Prostate gland (tissue), 2 donors: ENCODE results near the gene FAM3B. TPM values are rescaled to one million over a fixed set of nuclear protein-coding genes. Genes with fewer than 3 reads are reported as not detected.

ENCODE experiments used
- DNase-seq: peaks from one replicate; pipeline ENCODE4 v3.0.0-alpha.2; 2019; ENCODE audit warnings: low spot score
- H3K27ac ChIP-seq, 2 donors: fragments of 200-600 bp; sonication (generic); 2 replicates each; pipeline ENCODE4 v1.5.1; 2017 to 2019
- H3K27me3 ChIP-seq: fragments of 200-600 bp; sonication (generic); replicated peaks from 2 replicates; pipeline ENCODE4 v1.5.1; 2019; ENCODE audit not compliant: insufficient read depth
- H3K36me3 ChIP-seq, 2 donors: fragments of 200-600 bp; sonication (generic); 1 replicate in 1 of 2; 2 replicates in 1 of 2; pipeline versions ENCODE4 v1.5.1 to v1.8.1; 2017 to 2019
- H3K4me1 ChIP-seq: fragments of 200-600 bp; sonication (generic); replicated peaks from 2 replicates; pipeline ENCODE4 v1.5.1; 2019
- H3K4me3 ChIP-seq, 2 donors: fragments of 200-600 bp; sonication (generic); 2 replicates each; pipeline ENCODE4 v1.5.1; 2017 to 2019
- H3K9me3 ChIP-seq: fragments of 200-600 bp; sonication (generic); 2 replicates; pipeline ENCODE4 v1.5.1; 2017
- POLR2A ChIP-seq: fragments of 450-650 bp; IDR thresholded peaks from one replicate; pipeline ENCODE4 v1.6.1; 2016; ENCODE audit warnings: antibody characterized with exemption, mild to moderate bottlenecking
- POLR2AphosphoS5 ChIP-seq: sonication (generic); formaldehyde crosslinking; IDR thresholded peaks from one replicate; pipeline ENCODE4 v1.6.1; 2017; ENCODE audit warnings: antibody characterized with exemption
- WGBS: methylation state at CpG from one replicate; pipeline ENCODE4 v1.1.5; 2018; 5-methylcytosine and 5-hydroxymethylcytosine counted together
- intact Hi-C: fragments of 100-400 bp; cut with DNase I; formaldehyde crosslinking; loops from one replicate; pipeline ENCODE4 v1.14.2; 2022
- total RNA-seq, 2 donors: library from RNA; depleted of rRNA; stranded (reverse); fragments of >200 nt; gene quantifications; one replicate each; pipeline ENCODE4 v1.1.0, GENCODE V29; 2016
- TF ChIP-seq, protein P1 (sequence below), 4 experiments: fragments of 200-600 bp in 2 of 4; fragments of 450-650 bp in 2 of 4; sonication (generic) in 2 of 4; IDR thresholded peaks; 1 replicate in 3 of 4; 2 replicates in 1 of 4; pipeline ENCODE4 v1.5.1; 2016 to 2019; ENCODE audit warnings: antibody characterized with exemption in 4 of 4, mild to moderate bottlenecking in 2 of 4, moderate library complexity in 2 of 4

FAM3B gene
- total RNA-seq, 2 donors from 2014 or later = 19.4 to 63.6 TPM

DNA sequence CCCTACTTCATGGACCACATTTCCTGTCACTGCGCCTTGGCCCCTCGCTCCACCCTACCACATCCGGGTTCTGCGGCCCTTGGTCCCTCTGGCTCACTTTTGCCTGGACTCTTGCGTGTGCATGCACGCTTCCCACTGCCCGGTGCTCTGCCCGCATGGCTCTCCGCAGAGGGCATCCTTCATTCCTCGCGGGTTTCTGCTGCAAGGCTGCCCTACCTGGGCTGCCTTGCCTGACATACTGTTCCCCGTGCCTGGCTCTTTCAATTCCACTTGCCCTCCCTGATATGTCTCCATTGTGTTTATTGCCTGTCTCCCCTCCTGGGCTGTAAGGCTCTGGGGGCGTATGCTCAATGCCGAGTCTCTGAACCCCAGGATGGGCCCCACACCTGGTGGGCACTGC is 71.7 kb downstream of the FAM3B start:
- H3K27ac ChIP-seq = no peak overlapping the region
- no peak for TF ChIP-seq POLR2A
- TF ChIP-seq, protein P1, sequence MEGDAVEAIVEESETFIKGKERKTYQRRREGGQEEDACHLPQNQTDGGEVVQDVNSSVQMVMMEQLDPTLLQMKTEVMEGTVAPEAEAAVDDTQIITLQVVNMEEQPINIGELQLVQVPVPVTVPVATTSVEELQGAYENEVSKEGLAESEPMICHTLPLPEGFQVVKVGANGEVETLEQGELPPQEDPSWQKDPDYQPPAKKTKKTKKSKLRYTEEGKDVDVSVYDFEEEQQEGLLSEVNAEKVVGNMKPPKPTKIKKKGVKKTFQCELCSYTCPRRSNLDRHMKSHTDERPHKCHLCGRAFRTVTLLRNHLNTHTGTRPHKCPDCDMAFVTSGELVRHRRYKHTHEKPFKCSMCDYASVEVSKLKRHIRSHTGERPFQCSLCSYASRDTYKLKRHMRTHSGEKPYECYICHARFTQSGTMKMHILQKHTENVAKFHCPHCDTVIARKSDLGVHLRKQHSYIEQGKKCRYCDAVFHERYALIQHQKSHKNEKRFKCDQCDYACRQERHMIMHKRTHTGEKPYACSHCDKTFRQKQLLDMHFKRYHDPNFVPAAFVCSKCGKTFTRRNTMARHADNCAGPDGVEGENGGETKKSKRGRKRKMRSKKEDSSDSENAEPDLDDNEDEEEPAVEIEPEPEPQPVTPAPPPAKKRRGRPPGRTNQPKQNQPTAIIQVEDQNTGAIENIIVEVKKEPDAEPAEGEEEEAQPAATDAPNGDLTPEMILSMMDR (IDR thresholded peaks at IDR 0.05) = no peak
- TF ChIP-seq POLR2AphosphoS5 = no peak
- no peaks in the 10 kb centered on the region for H3K27me3 ChIP-seq
- no peak overlapping the region for H3K4me3 ChIP-seq
- H3K4me1 ChIP-seq = no peaks in the 10 kb centered on the region
- no peaks in the 10 kb centered on the region for H3K9me3 ChIP-seq
- intact Hi-C loops = no loop called here
- WGBS = 94% methylated on average over 14 of the region's 14 CpGs
- H3K36me3 ChIP-seq = no peaks in the 10 kb centered on the region
- no peak for DNase-seq

DNA sequence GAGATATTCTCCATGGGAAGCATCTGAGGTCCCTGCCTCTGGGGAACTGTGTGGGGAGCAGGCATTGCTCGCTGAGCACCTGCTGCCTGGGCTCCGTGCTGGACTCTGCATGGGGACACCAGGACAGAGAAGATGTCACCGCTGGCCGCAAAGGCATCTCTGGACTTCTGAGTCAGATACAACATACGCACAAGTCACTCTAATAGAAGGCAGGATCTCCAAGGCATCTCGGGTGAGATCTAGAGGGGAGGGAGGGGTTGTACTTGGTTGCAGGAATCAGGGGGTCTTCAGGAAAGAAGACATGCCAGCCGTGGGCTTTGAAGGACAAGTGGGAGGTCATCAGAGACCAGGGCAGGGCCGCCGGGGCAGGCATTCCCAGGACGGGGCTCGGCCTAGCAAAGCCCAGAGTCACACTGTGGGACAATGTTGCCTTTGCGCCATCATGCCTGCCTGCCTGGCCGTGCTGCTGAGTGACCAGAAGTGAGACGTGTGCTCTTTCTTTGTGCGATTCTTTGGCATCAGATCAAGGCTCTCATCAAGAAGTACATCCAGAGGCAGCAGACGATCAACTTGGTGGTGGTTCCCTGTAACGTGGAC is 73.5 kb downstream of the FAM3B start:
- H3K9me3 ChIP-seq = no peaks in the 10 kb centered on the region
- no peak overlapping the region for H3K4me3 ChIP-seq
- 93% methylated on average over 17 of the region's 17 CpGs for WGBS
- TF ChIP-seq POLR2AphosphoS5 = no peak
- no peak for TF ChIP-seq POLR2A
- H3K27ac ChIP-seq = no peak overlapping the region
- H3K36me3 ChIP-seq = no peaks in the 10 kb centered on the region
- intact Hi-C loops = no loop called here
- no peaks in the 10 kb centered on the region for H3K4me1 ChIP-seq
- no peak for DNase-seq
- no peaks in the 10 kb centered on the region for H3K27me3 ChIP-seq

DNA sequence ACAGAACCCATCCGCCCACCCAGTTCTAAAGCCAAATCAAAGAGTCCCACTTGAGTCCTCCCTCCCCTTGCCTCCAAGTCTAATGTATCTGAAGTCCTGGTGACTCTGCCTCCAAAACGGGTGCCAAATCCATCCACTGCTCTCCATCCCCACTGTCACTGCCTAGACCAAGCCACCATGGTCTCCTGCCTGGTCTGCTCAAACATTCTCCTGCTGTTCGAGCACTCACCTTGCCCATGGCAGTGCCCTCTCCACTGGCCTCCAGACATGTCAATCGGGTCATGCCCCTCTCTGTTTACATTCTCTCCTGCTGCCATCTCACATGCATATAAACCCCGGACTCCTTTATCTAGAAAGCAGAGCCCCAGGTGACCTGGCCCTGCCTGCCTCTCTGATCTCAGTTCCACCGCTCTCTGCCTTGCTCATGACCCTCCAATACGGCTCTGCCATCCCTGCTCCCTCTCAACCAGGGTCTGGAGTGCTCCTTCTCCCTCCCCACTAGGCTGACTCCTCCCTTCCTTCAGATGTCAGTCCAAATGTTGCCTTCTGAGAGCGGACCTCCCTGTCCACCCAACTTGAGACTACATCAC is 77.4 kb downstream of the FAM3B start:
- 89% methylated on average over 8 of the region's 8 CpGs for WGBS
- Histone ChIP-seq H3K27ac (no peak overlapping the region), H3K36me3 (no peaks in the 10 kb centered on the region), H3K4me1 (no peaks in the 10 kb centered on the region), H3K4me3 (no peak overlapping the region), H3K27me3 (no peaks in the 10 kb centered on the region), H3K9me3 (no peaks in the 10 kb centered on the region)
- DNase-seq = no peak
- TF ChIP-seq POLR2AphosphoS5 = no peak
- intact Hi-C loops = no loop called here

DNA sequence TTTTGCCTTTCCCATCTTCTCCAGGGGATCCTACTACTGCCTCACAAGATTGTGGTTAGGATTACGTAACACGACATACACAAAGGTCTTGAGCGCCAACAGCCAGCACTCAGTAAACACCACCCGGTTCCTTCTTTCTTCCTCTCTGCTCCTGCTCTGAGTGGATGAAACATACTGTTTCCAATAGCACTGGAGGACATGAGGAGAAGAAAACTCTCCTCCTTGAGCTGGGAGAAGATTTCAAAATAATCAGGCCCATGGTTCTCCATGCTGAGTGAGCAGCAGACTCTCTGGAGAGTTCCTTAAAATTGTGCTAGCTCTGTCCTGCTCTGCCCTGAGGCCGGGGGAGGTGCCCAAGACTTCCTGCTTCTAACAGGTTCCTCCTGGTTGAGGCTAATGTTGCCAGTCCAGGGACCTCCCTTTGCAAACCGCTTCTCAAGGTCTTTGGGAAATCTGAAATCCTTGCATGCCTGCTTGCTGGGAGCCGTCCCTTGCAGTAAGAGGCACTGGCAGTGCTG is 80.0 kb downstream of the FAM3B start:
- Histone ChIP-seq H3K27ac (peak overlapping the region in 1 of 2 donors; percentile 24), H3K4me3 (no peak overlapping the region), H3K27me3 (no peaks in the 10 kb centered on the region), H3K4me1 (no peaks in the 10 kb centered on the region), H3K9me3 (no peaks in the 10 kb centered on the region), H3K36me3 (no peaks in the 10 kb centered on the region)
- TF ChIP-seq POLR2AphosphoS5 (peak; percentile 26), POLR2A (no peak)
- TF ChIP-seq, protein P1 (IDR thresholded peaks at IDR 0.05) = no peak
- DNase-seq = peak; percentile 45
- intact Hi-C loops = no loop called here
- WGBS = 37% methylated on average over 7 of the region's 7 CpGs

DNA sequence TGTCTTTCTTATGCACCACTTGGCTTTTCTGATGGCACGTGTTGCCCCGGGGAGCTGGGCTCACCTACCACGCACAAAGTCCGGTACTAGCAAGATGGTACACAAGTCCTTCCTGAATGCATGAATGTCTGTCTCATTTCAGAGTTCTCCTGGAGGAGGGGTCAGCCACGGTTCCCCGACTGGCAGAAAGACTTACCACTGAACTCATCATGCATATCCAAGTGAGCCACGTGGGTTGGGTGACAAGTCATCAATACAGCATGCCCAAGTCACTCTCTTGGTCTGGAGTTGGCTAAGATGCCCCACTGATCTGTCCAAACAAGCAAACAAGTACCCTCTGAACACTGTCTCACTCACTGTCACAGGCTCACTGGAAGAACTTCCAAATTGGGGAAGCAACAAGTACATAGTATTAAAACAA is 80.9 kb downstream of the FAM3B start:
- no peak for TF ChIP-seq POLR2AphosphoS5
- TF ChIP-seq, protein P1 (IDR thresholded peaks at IDR 0.05) = no peak
- TF ChIP-seq POLR2A = no peak
- no peaks in the 10 kb centered on the region for H3K4me1 ChIP-seq
- no peak for DNase-seq
- H3K9me3 ChIP-seq = no peaks in the 10 kb centered on the region
- H3K36me3 ChIP-seq = no peaks in the 10 kb centered on the region
- H3K4me3 ChIP-seq = no peak overlapping the region
- no peak overlapping the region for H3K27ac ChIP-seq
- 94% methylated on average over 7 of the region's 7 CpGs for WGBS
- intact Hi-C loops = no loop called here
- no peaks in the 10 kb centered on the region for H3K27me3 ChIP-seq

DNA sequence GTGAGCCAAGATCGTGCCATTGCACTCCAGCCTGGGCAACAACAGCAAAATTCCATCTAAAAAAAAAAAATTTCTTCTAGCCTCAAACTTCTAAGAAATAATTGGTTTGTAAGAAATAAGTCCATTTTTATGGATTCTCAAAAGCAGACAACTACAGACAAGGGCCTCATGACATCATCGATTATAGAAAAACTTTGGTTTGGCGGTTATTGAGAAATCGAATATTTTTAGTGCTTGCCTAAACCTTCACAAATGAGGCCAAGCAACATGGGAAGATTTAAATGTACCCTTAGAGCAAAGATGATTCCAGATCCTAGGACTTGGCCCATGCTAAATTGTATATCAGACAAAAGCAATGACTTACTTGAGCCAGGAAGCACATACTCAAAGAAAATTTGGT is 81.7 kb downstream of the FAM3B start:
- H3K27me3 ChIP-seq = no peaks in the 10 kb centered on the region
- no peaks in the 10 kb centered on the region for H3K4me1 ChIP-seq
- H3K9me3 ChIP-seq = no peaks in the 10 kb centered on the region
- intact Hi-C loops = no loop called here
- DNase-seq = no peak
- WGBS = 95% methylated on average over 4 of the region's 4 CpGs
- TF ChIP-seq POLR2AphosphoS5 = no peak
- TF ChIP-seq, protein P1 (IDR thresholded peaks at IDR 0.05) = no peak
- TF ChIP-seq POLR2A = no peak
- H3K4me3 ChIP-seq = no peak overlapping the region
- no peak overlapping the region for H3K27ac ChIP-seq
- H3K36me3 ChIP-seq = no peaks in the 10 kb centered on the region
